ENCODE measurements around the gene ARF4.
A peak's percentile ranks its signal among the peaks of the same experiment; 100 is the strongest.

ARF4 gene

DNA sequence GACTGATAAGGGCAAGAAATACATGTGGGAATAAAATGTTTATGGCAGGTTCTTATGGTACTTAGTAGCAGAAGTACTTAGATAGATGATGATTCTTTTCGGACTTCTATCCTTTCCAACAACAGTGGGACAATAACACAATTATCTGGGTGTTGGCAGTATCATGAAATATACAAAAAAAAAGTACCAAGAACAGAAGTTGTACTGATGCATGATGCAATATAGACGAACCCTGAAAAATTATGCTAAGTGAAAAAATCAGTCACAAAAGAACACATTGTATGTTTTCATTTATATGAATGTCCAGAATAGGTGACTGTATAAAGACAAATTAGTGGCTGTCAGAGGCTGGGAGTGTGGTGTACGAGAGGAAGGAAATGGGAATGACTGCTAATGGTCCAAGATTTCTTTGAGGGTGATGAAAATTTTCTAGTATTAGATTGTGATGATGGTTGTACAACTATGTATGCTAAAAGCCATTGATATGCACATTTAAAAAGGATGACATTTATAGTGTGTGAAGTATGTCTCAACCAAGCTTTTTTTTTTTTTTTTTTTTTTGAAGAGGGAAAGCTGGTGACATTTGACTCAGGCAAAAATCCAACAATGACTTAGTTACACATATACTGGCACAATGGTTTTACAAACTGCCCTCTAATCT is 21.0 kb downstream of the ARF4 start:
- DNase-seq = no peak

DNA sequence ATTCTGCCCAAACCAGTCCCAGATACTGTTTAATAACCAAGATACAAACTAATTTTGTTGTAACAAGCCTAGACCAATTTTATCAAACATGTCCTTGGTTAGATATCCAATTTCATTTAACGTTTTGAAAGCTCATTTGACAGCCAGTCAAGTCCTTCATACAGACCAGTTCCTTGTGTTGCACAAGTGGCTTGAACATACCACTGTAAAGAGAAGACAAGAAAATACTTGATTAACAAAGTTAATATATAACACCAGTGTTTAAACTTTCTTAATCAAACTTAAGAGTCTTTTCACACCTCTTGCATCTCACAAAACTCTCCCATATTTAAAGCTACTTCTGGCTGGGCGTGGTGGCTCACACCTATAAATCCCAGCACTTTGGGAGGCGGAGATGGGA is 25.0 kb downstream of the ARF4 start:
- DNase-seq = no peak

DNA sequence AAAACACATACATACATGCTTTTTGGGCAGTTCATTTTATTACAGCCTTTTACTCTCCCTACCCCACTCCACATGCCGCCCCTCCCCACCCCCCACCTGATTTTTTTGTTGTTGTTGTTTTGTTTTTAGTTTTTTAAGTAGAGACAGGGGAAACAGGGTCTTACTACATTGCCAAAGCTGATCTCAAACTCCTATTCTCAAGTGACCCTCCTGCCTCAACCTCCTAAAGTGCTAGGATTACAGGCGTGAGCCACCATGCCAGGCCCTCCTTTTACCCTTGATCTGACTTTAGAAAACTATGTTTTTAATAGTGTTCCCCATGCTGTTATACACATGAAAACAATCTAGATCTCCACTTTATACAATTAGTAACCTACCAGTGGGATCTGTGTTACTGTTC is 26.3 kb downstream of the ARF4 start:
- DNase-seq = no peak

DNA sequence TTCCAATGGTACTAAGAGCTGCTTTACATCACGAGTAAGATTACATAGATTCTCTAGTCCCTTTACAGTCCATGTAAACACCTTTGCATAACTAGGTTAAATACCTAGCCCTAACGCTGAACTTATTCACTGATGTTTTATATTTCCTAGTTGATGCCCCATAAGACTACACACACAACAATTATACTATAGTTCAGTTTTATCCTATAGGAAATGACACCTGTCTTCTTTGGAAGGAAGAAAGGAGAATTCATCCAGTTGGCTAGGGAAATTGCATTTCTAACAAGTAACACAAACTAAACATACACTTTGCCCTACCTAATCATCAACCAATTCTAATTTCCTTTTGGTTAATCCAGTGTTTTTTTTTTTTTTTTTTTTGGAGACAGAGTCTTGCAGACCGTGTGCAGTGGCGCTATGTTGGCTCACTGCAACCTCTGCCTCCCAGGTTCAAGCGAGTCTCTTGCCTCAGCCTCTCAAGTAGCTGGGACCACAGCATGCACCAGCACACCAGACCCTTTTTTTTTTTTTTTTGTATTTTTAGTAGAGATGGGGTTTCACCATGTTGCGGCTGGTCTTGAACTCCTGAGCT is 27.2 kb downstream of the ARF4 start:
- DNase-seq = no peak

DNA sequence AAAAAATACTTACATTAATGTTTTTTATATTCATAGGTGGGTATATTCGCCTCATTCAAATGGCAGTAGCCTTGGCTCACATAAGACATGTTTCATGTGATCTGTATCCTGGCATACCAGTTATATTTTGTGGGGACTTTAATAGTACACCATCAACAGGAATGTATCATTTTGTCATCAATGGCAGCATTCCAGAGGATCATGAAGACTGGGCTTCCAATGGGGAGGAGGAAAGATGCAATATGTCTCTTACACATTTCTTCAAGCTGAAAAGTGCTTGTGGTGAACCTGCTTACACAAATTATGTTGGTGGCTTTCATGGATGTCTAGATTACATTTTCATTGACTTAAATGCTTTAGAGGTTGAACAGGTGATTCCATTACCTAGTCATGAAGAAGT is 37.6 kb downstream of the ARF4 start:
- no peak for DNase-seq

DNA sequence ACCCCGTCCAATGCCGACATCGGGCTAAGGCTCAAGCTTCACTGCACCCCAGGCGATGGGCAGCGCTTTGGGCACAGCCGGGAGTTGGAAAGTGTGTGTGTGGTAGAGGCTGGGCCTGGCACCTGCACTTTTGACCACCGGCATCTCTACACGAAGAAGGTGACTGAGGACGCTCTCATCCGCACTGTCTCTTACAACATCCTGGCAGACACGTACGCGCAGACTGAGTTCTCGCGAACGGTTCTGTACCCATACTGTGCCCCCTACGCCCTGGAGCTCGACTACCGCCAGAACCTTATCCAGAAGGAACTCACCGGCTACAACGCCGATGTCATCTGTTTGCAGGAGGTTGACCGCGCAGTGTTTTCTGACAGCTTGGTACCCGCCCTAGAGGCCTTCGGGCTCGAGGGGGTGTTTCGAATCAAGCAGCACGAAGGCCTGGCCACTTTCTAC is 40.0 kb downstream of the ARF4 start:
- peak; percentile 41 for DNase-seq

DNA sequence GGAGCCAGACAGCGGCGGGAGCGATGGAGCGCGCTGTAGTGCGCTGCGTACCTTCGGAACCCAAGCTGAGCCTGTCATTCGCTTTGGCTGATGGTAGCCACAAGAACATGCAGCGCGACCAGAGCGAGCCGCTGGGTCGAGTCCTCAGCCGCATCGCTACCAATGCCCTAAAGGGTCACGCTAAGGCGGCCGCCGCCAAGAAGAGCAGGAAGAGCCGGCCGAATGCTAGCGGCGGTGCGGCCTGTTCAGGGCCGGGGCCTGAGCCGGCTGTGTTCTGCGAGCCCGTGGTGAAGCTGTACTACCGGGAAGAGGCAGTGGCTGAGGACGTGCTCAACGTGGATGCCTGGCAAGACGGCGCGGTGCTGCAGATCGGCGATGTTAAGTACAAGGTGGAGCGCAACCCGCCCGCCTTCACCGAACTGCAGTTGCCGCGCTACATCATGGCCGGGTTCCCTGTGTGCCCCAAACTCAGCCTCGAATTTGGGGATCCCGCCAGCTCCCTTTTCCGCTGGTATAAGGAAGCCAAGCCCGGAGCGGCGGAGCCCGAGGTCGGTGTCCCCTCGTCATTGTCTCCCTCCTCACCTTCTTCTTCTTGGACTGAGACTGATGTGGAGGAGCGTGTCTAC is 40.6 kb downstream of the ARF4 start:
- no peak for DNase-seq

DNA sequence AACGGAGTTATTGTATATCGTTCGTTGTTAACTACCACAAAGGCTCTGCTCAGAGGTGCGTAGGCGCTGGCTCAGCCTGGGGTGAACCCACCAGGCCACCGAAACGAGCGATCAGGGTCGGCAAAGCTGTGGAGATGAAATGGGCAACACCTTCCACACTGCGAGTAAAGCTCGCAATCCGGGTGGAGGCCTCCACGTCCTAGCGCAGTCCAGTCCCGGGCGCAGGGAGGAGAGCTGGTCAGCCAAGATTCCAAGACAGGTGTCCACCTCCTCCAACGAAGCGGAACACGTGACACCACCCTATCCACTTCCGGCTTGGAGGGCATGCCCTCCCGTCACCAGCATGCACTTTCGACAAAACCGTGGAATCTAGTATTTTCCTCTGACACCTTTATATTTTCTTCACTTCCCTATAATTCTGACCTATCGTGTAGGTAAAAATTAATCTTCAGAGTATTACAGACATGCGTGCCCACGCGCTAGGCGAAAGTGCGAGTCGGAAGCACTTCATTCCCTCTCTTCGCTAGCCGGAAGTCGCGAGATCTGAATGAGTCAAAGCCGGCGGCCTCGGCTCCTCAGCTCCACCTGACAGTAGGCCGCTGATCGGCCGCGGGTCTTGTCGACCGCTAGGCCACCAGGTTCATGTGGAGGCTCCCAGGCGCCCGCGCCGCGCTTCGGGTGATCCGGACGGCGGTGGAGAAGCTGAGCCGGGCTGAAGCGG is 41.2 kb downstream of the ARF4 start, which contains the start of gene PDE12:
Gene PDE12 (plus strand): TSS at position 537 of the 721 bp plus-strand sequence. CDS start 106 bp downstream, at position 643.
- peak; percentile 87 for DNase-seq

DNA sequence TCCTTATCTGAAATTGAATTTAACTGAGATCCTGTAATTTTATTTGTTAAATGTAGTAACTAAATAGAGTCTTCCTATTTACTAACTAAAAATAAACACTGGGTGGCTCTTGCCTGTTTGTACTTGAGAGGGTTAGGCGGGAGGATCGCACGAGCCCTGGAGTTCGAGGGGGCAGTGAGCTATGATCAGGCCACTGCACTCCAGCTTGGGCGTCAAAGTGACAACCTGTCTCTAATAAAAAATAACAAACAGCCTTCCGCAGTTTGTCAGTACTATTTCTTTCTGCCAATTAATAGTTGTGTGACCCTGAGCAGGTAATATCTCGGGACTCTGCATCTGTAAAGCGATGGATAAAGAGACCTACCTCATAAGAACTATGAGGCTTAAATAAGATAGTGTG is 41.8 kb downstream of the ARF4 start:
- no peak for DNase-seq

DNA sequence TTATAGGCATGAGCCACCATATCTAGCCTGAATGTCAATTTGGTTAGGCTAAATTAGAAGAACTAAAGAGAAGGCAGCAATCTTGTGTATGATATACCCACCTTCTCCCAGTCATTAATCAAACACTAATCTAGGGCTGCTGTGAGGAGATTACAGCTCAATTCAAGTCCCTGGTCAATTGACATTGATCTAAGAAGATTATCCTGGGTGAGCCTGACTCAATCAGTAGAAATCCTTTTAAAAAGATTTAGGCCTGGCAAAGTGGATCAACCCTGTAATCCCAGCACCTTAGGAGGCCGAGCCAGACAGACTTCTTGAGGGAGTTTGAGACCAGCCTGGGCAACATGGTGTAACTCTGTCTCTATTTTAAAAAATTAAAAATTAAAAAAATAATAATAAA is 50.5 kb downstream of the ARF4 start:
- DNase-seq = no peak

DNA sequence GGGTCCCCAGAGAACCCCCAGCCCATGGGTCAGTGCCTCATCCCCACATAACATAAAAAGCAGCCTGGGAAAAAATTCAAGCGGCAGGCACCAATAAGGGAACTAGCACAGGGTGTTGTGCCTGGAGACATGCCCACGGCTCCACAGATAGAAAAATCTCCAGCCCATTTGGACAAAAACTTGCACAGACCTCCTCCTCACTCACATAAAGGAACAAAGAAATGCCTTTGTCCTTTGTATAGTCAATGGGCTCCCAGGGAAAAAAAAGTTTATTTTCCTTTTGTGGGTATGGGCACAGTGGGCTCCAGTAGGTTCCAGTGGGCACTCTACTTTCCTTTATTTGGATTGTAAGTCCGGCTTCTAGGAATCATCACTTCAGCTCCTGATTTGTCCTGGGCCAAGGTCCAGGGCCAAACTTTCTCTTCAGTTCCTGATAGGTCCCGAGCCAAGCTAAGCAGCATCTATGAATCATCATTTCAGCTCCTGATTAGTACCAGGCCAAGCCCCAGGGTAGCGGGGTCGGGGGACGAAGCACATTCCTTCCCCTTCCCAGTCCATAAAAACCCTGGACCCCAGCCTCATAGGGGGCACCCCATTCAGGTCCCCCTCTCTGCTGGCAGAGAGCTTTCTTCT is 51.4 kb downstream of the ARF4 start:
- DNase-seq = no peak

DNA sequence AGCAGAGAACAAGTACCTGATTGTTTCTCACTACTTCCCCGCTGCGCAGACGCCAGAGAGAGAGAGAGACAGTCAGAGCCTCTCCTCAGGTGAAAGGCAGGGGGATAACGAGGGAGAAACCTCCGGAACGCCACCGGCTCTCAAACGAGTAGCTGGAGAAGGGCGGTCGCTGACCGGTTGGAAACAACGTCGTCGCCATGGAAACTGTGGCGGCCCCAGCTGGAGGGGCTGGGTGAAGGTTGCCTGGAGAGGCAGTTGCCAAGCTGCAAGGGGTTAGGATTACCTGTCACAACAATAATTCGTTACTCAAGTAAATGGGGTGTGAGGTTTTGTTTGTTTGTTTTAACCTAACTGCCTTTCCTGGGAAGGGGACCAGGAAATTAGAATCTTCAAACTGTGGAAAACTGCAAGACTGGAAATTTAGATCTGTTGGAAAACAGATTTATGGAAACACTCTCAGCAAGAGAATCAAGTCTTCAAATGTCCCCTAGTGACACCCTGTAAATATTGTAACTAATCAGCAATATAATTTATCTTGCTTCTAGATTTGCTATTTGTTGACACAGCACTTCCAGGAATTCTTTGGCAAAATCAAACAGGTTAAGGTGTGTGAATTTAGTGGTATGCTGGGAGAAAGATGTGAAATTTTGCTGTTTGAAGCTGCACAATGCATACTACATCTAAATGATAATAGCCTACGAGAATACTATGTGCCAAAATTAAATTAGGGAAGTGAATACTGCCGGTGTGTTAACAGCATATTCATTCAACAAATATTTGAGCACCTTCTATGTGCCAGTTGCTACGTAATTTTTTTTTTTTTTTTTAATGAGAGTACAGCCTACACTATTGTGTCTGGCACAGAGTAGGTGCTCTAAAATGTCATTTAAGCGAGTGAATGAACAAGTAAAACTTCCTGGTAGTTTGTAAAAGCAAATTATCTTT is 52.7 kb downstream of the ARF4 start, which contains the start of gene DNAH12:
Gene DNAH12 (minus strand): TSS at position 164 of the 945 bp plus-strand sequence. CDS start 1,474 bp downstream, outside the sequence.
- no peak for DNase-seq

DNA sequence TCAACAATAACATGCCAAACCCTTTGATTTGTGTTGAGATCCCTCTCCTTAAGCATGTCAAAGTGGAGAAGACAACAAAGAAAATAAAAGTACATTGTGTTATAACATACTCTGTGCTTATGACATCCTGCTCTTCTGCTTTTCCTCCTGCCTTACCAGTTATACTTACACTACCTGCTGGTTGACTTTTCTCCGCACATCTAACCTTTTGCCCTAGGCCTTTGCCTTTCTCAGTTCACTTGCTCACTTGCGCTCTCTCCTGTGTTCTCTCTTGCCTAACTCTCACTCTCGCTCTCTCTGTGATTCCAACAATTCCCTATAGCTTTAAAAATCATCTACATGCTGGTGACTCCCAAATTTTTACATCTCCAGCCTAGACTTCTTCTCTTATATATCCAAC is 58.7 kb downstream of the ARF4 start:
- no peak for DNase-seq

DNA sequence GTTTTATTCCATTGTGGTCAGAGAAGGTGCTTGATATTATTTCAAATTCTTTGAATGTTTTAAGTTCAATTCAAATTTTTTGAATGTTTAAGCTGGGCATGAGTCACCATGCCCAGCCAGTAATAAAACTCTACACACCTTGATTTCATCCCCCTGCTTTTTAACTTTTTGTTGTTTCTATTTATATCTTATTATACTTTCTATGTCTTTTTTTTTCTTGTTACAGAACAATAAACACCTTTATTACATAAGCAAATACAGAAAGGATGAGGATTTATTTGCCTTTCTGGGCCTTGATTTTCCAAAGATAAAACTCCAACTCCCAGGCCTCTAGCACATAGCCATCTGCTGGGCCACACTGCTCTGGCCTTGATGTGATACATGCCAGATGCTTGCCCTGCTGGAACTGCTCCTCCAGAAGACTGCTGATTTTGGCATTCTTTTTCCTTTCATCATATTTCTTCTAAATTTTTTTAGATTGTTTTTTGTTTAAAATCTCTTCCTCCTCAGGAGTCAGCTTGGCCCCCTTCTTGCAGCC is 67.0 kb downstream of the ARF4 start:
- DNase-seq = no peak
